H1 (cell line): ENCODE measurements around the gene AP2B1. TPM values are rescaled to one million over a fixed set of nuclear protein-coding genes. Genes with fewer than 3 reads are reported as not detected.

ENCODE experiments used
- CTCF ChIA-PET: fragments of 300-600 bp; sonication (Branson Sonifier 250); formaldehyde crosslinking; loops from one replicate; lab custom pipeline; 2021; ENCODE audit not compliant: partially characterized antibody; lab: Charles Lee
- POLR2A ChIA-PET: fragments of 300-600 bp; sonication (Branson Sonifier 250); formaldehyde crosslinking; loops from one replicate; lab custom pipeline; 2021; ENCODE audit warnings: inconsistent platforms; ENCODE audit not compliant: partially characterized antibody; lab: Charles Lee
- DNase-seq, 2 experiments: peaks; one replicate each; pipeline versions ENCODE4 v3.0.0 to v3.0.0-alpha.2; 2010 to 2022; ENCODE audit warnings: low spot score in 2 of 2, low read depth in 1 of 2, mixed read lengths in 1 of 2
- FAIRE-seq: peaks from 2 replicates; lab custom pipeline; 2011; peaks lifted over from hg19 to GRCh38; lab: Jason Lieb, UNC
- H2AFZ ChIP-seq: 2 replicates; pipeline ENCODE4 v1.8.1; 2012; ENCODE audit warnings: low read length, inconsistent platforms
- H2AK5ac ChIP-seq: 2 replicates; pipeline ENCODE4 v1.6.1; 2013; ENCODE audit warnings: low read depth, low read length
- H2BK120ac ChIP-seq: replicated peaks from 2 replicates; pipeline ENCODE3; 2013; ENCODE audit warnings: low read depth, low read length, inconsistent platforms
- H2BK12ac ChIP-seq: 2 replicates; pipeline ENCODE4 v1.6.1; 2013; ENCODE audit warnings: low read depth, low read length
- H2BK15ac ChIP-seq: 2 replicates; pipeline ENCODE4 v1.6.1; 2013; ENCODE audit warnings: low read length
- H2BK20ac ChIP-seq: 2 replicates; pipeline ENCODE4 v1.6.1; 2013; ENCODE audit warnings: low read length
- H2BK5ac ChIP-seq: 2 replicates; pipeline ENCODE4 v1.6.1; 2013; ENCODE audit warnings: low read depth, low read length
- H3K14ac ChIP-seq: 2 replicates; pipeline ENCODE4 v1.6.1; 2013; ENCODE audit warnings: inconsistent platforms; ENCODE audit not compliant: insufficient read length
- H3K18ac ChIP-seq: 2 replicates; pipeline ENCODE4 v1.6.1; 2013; ENCODE audit warnings: low read length; ENCODE audit errors: extremely low read depth
- H3K23ac ChIP-seq: 2 replicates; pipeline ENCODE4 v1.6.1; 2013; ENCODE audit warnings: inconsistent platforms; ENCODE audit not compliant: insufficient read length
- H3K23me2 ChIP-seq: 2 replicates; pipeline ENCODE4 v1.6.1; 2013; ENCODE audit warnings: low read depth, low read length
- H3K27ac ChIP-seq: 2 replicates; pipeline ENCODE4 v1.6.1; 2011; ENCODE audit warnings: low read depth, low read length, inconsistent platforms
- H3K27me3 ChIP-seq, 4 experiments: replicated peaks in 1 of 4; 1 replicate in 1 of 4; 2 replicates in 3 of 4; pipeline versions ENCODE4 v1.6.1 to v1.8.1; 2011 to 2013; ENCODE audit warnings: low read length in 3 of 4, mild to moderate bottlenecking in 3 of 4, inconsistent platforms in 2 of 4, mixed read lengths in 2 of 4, moderate library complexity in 1 of 4; ENCODE audit not compliant: control insufficient read depth in 3 of 4, insufficient read depth in 3 of 4; ENCODE audit errors: extremely low read depth in 1 of 4
- H3K36me3 ChIP-seq, 4 experiments: 2 replicates each; pipeline versions ENCODE4 v1.6.1 to v1.8.1; 2011 to 2013; ENCODE audit warnings: mild to moderate bottlenecking in 4 of 4, low read length in 3 of 4, moderate library complexity in 2 of 4, control low read depth in 1 of 4, inconsistent platforms in 1 of 4; ENCODE audit not compliant: insufficient read depth in 4 of 4, control insufficient read depth in 2 of 4
- H3K4ac ChIP-seq: replicated peaks from 2 replicates; pipeline ENCODE3; 2013; ENCODE audit warnings: low read length, low read depth, mixed read lengths, inconsistent platforms; ENCODE audit not compliant: insufficient read length
- H3K4me1 ChIP-seq, 4 experiments: replicated peaks in 1 of 4; 1 replicate in 1 of 4; 2 replicates in 3 of 4; pipeline versions ENCODE4 v1.6.1 to v1.8.1; 2011 to 2013; ENCODE audit warnings: low read length in 3 of 4, inconsistent platforms in 2 of 4, mixed read lengths in 1 of 4; ENCODE audit not compliant: insufficient read depth in 4 of 4, control insufficient read depth in 3 of 4
- H3K4me2 ChIP-seq, 2 experiments: 2 replicates each; pipeline versions ENCODE4 v1.6.1 to v1.8.1; 2011 to 2013; ENCODE audit warnings: low read depth in 2 of 2, low read length in 2 of 2, control low read depth in 1 of 2, inconsistent platforms in 1 of 2, mild to moderate bottlenecking in 1 of 2; ENCODE audit not compliant: insufficient read depth in 1 of 2
- H3K4me3 ChIP-seq, 4 experiments: fragments of 200-600, 300-600 bp in 1 of 4; sonication (generic), shearing (Covaris generic), sonication (Bioruptor Twin) in 1 of 4; 2 replicates each; pipeline versions ENCODE4 v1.5.1 to v1.8.1; 2011 to 2016; ENCODE audit warnings: low read length in 4 of 4, low read depth in 3 of 4, control low read depth in 2 of 4, inconsistent platforms in 2 of 4, mild to moderate bottlenecking in 2 of 4, mixed read lengths in 1 of 4, moderate library complexity in 1 of 4; ENCODE audit not compliant: insufficient read depth in 2 of 4; ENCODE audit errors: extremely low read depth in 1 of 4
- H3K56ac ChIP-seq: replicated peaks from 2 replicates; pipeline ENCODE3; 2013; ENCODE audit warnings: low read depth, mild to moderate bottlenecking, mixed read lengths, low read length, inconsistent platforms; ENCODE audit not compliant: insufficient read length
- H3K79me1 ChIP-seq: 2 replicates; pipeline ENCODE4 v1.6.1; 2013; ENCODE audit warnings: low read depth, low read length, control low read depth
- H3K79me2 ChIP-seq, 2 experiments: 2 replicates each; pipeline versions ENCODE4 v1.6.1 to v1.8.1; 2012 to 2013; ENCODE audit warnings: low read length in 2 of 2, mild to moderate bottlenecking in 2 of 2, inconsistent platforms in 1 of 2; ENCODE audit not compliant: insufficient read depth in 2 of 2, control insufficient read depth in 1 of 2
- H3K9ac ChIP-seq, 4 experiments: replicated peaks in 1 of 4; 1 replicate in 1 of 4; 2 replicates in 3 of 4; pipeline versions ENCODE4 v1.6.1 to v1.8.1; 2011 to 2013; ENCODE audit warnings: low read depth in 3 of 4, low read length in 3 of 4, control low read depth in 2 of 4, mild to moderate bottlenecking in 2 of 4, moderate library complexity in 2 of 4, inconsistent platforms in 1 of 4; ENCODE audit errors: extremely low read depth in 1 of 4
- H3K9me3 ChIP-seq, 2 experiments: 2 replicates each; pipeline versions ENCODE4 v1.6.1 to v1.8.1; 2012 to 2013; ENCODE audit warnings: mild to moderate bottlenecking in 2 of 2, moderate library complexity in 2 of 2, control low read depth in 1 of 2, inconsistent platforms in 1 of 2, low read depth in 1 of 2, low read length in 1 of 2, mixed read lengths in 1 of 2; ENCODE audit not compliant: insufficient read depth in 2 of 2
- H4K20me1 ChIP-seq, 2 experiments: replicated peaks in 1 of 2; 2 replicates each; pipeline versions ENCODE3 to v1.8.1; 2011 to 2013; ENCODE audit warnings: inconsistent platforms in 2 of 2, low read length in 2 of 2, mild to moderate bottlenecking in 1 of 2; ENCODE audit not compliant: insufficient read depth in 2 of 2, control insufficient read depth in 1 of 2
- H4K5ac ChIP-seq: 2 replicates; pipeline ENCODE4 v1.6.1; 2013; ENCODE audit warnings: low read length, low read depth, mixed read lengths, inconsistent platforms; ENCODE audit not compliant: insufficient read length
- H4K8ac ChIP-seq: 2 replicates; pipeline ENCODE4 v1.8.0; 2013; ENCODE audit warnings: mild to moderate bottlenecking, moderate library complexity, low read length, inconsistent platforms; ENCODE audit not compliant: insufficient read depth; ENCODE audit errors: extremely low read depth
- H4K91ac ChIP-seq: replicated peaks from 2 replicates; pipeline ENCODE3; 2013; ENCODE audit warnings: low read length, mixed read lengths, inconsistent platforms; ENCODE audit not compliant: insufficient read length
- ATF2 ChIP-seq: IDR thresholded peaks from 2 replicates; pipeline ENCODE4 v1.6.1; 2012; ENCODE audit warnings: low read length, inconsistent platforms
- BRCA1 ChIP-seq: IDR thresholded peaks from 2 replicates; pipeline ENCODE4 v1.6.1; 2012; ENCODE audit warnings: low read depth, low read length, improper control_type of control experiment
- CEBPB ChIP-seq: IDR thresholded peaks from 2 replicates; pipeline ENCODE4 v1.6.1; 2012; ENCODE audit warnings: low read depth, low read length
- CTCF ChIP-seq, 3 experiments: IDR thresholded peaks; 1 replicate in 2 of 3; 2 replicates in 1 of 3; pipeline versions ENCODE4 v1.5.1 to v1.6.1; 2011; ENCODE audit warnings: low read length in 3 of 3, mild to moderate bottlenecking in 3 of 3, inconsistent platforms in 2 of 3, low read depth in 1 of 3, moderate library complexity in 1 of 3; ENCODE audit not compliant: insufficient read depth in 1 of 3; ENCODE audit errors: control extremely low read depth in 1 of 3
- GABPA ChIP-seq: IDR thresholded peaks from 2 replicates; pipeline ENCODE4 v1.6.1; 2011; ENCODE audit warnings: mild to moderate bottlenecking, low read length, moderate library complexity, borderline replicate concordance; ENCODE audit not compliant: insufficient read depth
- MAFK ChIP-seq: IDR thresholded peaks from 2 replicates; pipeline ENCODE4 v1.6.1; 2012; ENCODE audit warnings: low read depth, mild to moderate bottlenecking, improper control_type of control experiment, low read length
- RNF2 ChIP-seq: fragments of 200-900, 300-1000 bp; sonication (generic); IDR thresholded peaks from 2 replicates; pipeline ENCODE4 v1.7.1; 2016; ENCODE audit warnings: borderline replicate concordance, low read depth, mild to moderate bottlenecking, antibody characterized with exemption, low read length; ENCODE audit not compliant: poor library complexity, severe bottlenecking; ENCODE audit errors: missing control alignments
- WGBS, 2 experiments: shearing (Covaris generic) in 1 of 2; methylation state at CpG; one replicate each; pipeline versions ENCODE4 v1.1.6 to v1.1.7; 2013 to 2015; ENCODE audit warnings: low lambda C conversion rate in 2 of 2, mixed read lengths in 2 of 2, inconsistent platforms in 1 of 2, low coverage in 1 of 2, missing lambda C conversion rate in 1 of 2; ENCODE audit not compliant: insufficient replicate concordance in 2 of 2, insufficient coverage in 1 of 2, insufficient read length in 1 of 2; ENCODE audit errors: extremely low coverage in 1 of 2, missing lambda C conversion rate in 1 of 2; 5-methylcytosine and 5-hydroxymethylcytosine counted together
- polyA plus RNA-seq, 7 experiments: library from polyadenylated mRNA; depleted of rRNA in 3 of 7; stranded (reverse) in 5 of 7; unstranded in 2 of 7; fragments of >200 nt in 5 of 7; fragments of 200-250 nt in 2 of 7; gene quantifications; 1 replicate in 5 of 7; 2 replicates in 1 of 7; 4 replicates in 1 of 7; pipeline versions ENCODE4 v1.2.1 to v1.2.3, GENCODE V29; 2011 to 2013; ENCODE audit warnings: missing spikeins in 2 of 7, mixed read lengths in 2 of 7
- total RNA-seq: library from RNA; stranded (reverse); fragmentation: NEBNext Ultra II Directional; extraction: Animal tissue kit (Norgen Biotek cat#: 25700); gene quantifications from 2 replicates; pipeline ENCODE4 v1.2.1, GENCODE V29; 2021

Gene AP2B1
- total and polyA plus RNA-seq, 2 of the 8 experiments (the other 6 are each of a cell fraction or from before 2014, with no cell fraction given) = 95.5 to 199 TPM

- H2AK5ac ChIP-seq = no peak overlapping the region
- no peak overlapping the region for H2AFZ ChIP-seq
- no peak overlapping the region for H3K9ac ChIP-seq
- H4K8ac ChIP-seq = peak overlapping the region; percentile 53; the same call in 1 of the 2 replicates
- no peak overlapping the region for H2BK120ac ChIP-seq
- no peaks in the 10 kb centered on the region for H4K20me1 ChIP-seq
- FAIRE-seq (no peak), DNase-seq (no peak)
- H3K18ac ChIP-seq = no peak overlapping the region
- H3K36me3 ChIP-seq = no peaks in the 10 kb centered on the region
- H2BK5ac ChIP-seq = no peak overlapping the region
- ChIA-PET CTCF (interaction anchor here (0.6 to 13.0 kb wide), 8 partner anchors 14 to 1730 kb away, joined by 3 to 247 read pairs (median 28); partner anchors contain the start of genes MMP28 and TAF15), POLR2A (interaction anchor here (1.0 to 1.3 kb wide), 2 partner anchors 10 to 41 kb away, joined by 3 to 7 read pairs; partner anchors contain the start of gene TAF15)
- H4K91ac ChIP-seq = no peak overlapping the region
- no peak overlapping the region for H2BK20ac ChIP-seq
- H3K4me2 ChIP-seq = no peak overlapping the region
- H3K4me1 ChIP-seq = peaks cover 3 to 15% (median 7%) of the 10 kb centered on the region in 4 experiments; a peak in 6 of 7 replicates
- no peak overlapping the region for H3K23ac ChIP-seq
- no peaks in the 10 kb centered on the region for H3K79me2 ChIP-seq
- no peaks in the 10 kb centered on the region for H3K23me2 ChIP-seq
- no peak overlapping the region for H3K4me3 ChIP-seq
- H3K79me1 ChIP-seq = no peaks in the 10 kb centered on the region
- H3K4ac ChIP-seq = no peak overlapping the region
- H4K5ac ChIP-seq = no peak overlapping the region
- H3K9me3 ChIP-seq = no peaks in the 10 kb centered on the region; a peak in 1 of 4 replicates
- no peak overlapping the region for H3K14ac ChIP-seq
- no peak overlapping the region for H2BK15ac ChIP-seq
- H3K27me3 ChIP-seq = peaks cover 0 to 3% (median 1%) of the 10 kb centered on the region in 4 experiments; a peak in 3 of 7 replicates
- no peak overlapping the region for H2BK12ac ChIP-seq
- no peak overlapping the region for H3K56ac ChIP-seq
- no peak overlapping the region for H3K27ac ChIP-seq
- 84% methylated on average over 7 of the region's 7 CpGs; no CpG with 5 or more reads in 1 of the 2 experiments for WGBS, 2 experiments
- TF ChIP-seq GABPA (no peak), RNF2 (no peak), CEBPB (no peak), CTCF (IDR thresholded peaks at IDR 0.05; ENCODE audit: control extremely low read depth in 1 of 3, insufficient read depth in 1 of 3, low read depth in 1 of 3, low read length in 3 of 3) (peak in 2 of 3 experiments; percentile 25 to 50; a peak in 3 of 4 replicates), MAFK (no peak), ATF2 (no peak), BRCA1 (no peak)
These were observed 179.9 kb downstream of the AP2B1 start for GRCh38 chr17:35766903-35767510.
